ENCODE measurements around the gene MACROH2A2. TPM values are rescaled to one million over a fixed set of nuclear protein-coding genes. Genes with fewer than 3 reads are reported as not detected.

The MACROH2A2 gene
- total and polyA plus RNA-seq, 2 of the 8 experiments (the other 6 are each of a cell fraction or from before 2014, with no cell fraction given), result 7.9 to 9.3 TPM

- H2AK5ac ChIP-seq (ENCODE audit: low read depth, low read length), result no peak overlapping the region
- no peak overlapping the region for H3K14ac ChIP-seq (ENCODE audit: insufficient read length)
- no peak overlapping the region for H2BK120ac ChIP-seq (replicated peaks; ENCODE audit: low read depth, low read length)
- no peaks in the 10 kb centered on the region for H4K20me1 ChIP-seq (replicated peaks in 1 of 2; ENCODE audit: control insufficient read depth in 1 of 2, insufficient read depth in 2 of 2, low read length in 2 of 2)
- H2BK15ac ChIP-seq (ENCODE audit: low read length), result no peak overlapping the region
- H3K79me2 ChIP-seq (ENCODE audit: control insufficient read depth in 1 of 2, insufficient read depth in 2 of 2, low read length in 2 of 2), result no peaks in the 10 kb centered on the region
- no peak overlapping the region for H3K56ac ChIP-seq (replicated peaks; ENCODE audit: insufficient read length, low read depth, low read length)
- no peak overlapping the region for H2BK12ac ChIP-seq (ENCODE audit: low read depth, low read length)
- H4K91ac ChIP-seq (replicated peaks; ENCODE audit: insufficient read length, low read length), result no peak overlapping the region
- TF ChIP-seq SIRT6 (IDR thresholded peaks at IDR 0.05; ENCODE audit: low read length) (no peak), MAX (IDR thresholded peaks at IDR 0.05) (no peak), KDM1A (IDR thresholded peaks at IDR 0.05; ENCODE audit: borderline replicate concordance, low read length) (no peak), RNF2 (IDR thresholded peaks at IDR 0.05; ENCODE audit: borderline replicate concordance, low read depth, low read length, missing control alignments, poor library complexity, severe bottlenecking) (no peak), EGR1 (IDR thresholded peaks at IDR 0.05; ENCODE audit: borderline replicate concordance, low read depth, low read length) (no peak), CHD2 (IDR thresholded peaks at IDR 0.05; ENCODE audit: low read length) (no peak), MAFK (IDR thresholded peaks at IDR 0.05; ENCODE audit: low read depth, low read length) (no peak), CTBP2 (IDR thresholded peaks at IDR 0.05; ENCODE audit: borderline replicate concordance, insufficient read depth, insufficient read length, low read length) (no peak), SP1 (IDR thresholded peaks at IDR 0.05; ENCODE audit: low read depth, low read length) (no peak), CEBPB (IDR thresholded peaks at IDR 0.05; ENCODE audit: low read depth, low read length) (no peak), CTCF (IDR thresholded peaks at IDR 0.05; ENCODE audit: control extremely low read depth in 1 of 3, insufficient read depth in 1 of 3, low read depth in 1 of 3, low read length in 3 of 3) (no peak)
- H2BK20ac ChIP-seq (ENCODE audit: low read length), result no peak overlapping the region
- FAIRE-seq, result peak; percentile 7
- H3K27ac ChIP-seq (ENCODE audit: low read depth, low read length), result no peak overlapping the region
- H3K18ac ChIP-seq (ENCODE audit: extremely low read depth, low read length), result no peak overlapping the region
- no peak overlapping the region for H3K23ac ChIP-seq (ENCODE audit: insufficient read length)
- no peak overlapping the region for H4K8ac ChIP-seq (ENCODE audit: extremely low read depth, insufficient read depth, low read length)
- no peak overlapping the region for H3K4me3 ChIP-seq (ENCODE audit: extremely low read depth in 1 of 4, insufficient read depth in 2 of 4, low read depth in 3 of 4, low read length in 4 of 4)
- no peak overlapping the region for H3K4ac ChIP-seq (replicated peaks; ENCODE audit: insufficient read length, low read depth, low read length)
- no peaks in the 10 kb centered on the region; the same call in 1 of the 2 replicates for H3K79me1 ChIP-seq (ENCODE audit: low read depth, low read length)
- H2AFZ ChIP-seq (ENCODE audit: low read length), result no peak overlapping the region
- H3K36me3 ChIP-seq (ENCODE audit: control insufficient read depth in 2 of 4, insufficient read depth in 4 of 4, low read length in 3 of 4), result no peaks in the 10 kb centered on the region
- CTCF ChIA-PET (ENCODE audit: partially characterized antibody), result interaction anchor here (0.6 to 2.8 kb wide), 6 partner anchors 11 to 232 kb away, joined by 3 to 9 read pairs (median 4); no protein-coding TSS in a partner anchor
- no peaks in the 10 kb centered on the region; a peak in 4 of 7 replicates for H3K4me1 ChIP-seq (replicated peaks in 1 of 4; ENCODE audit: control insufficient read depth in 3 of 4, insufficient read depth in 4 of 4, low read length in 3 of 4)
- DNase-seq (ENCODE audit: low read depth in 1 of 2, low spot score in 2 of 2), result no peak
- H3K27me3 ChIP-seq (replicated peaks in 1 of 4; ENCODE audit: control insufficient read depth in 3 of 4, extremely low read depth in 1 of 4, insufficient read depth in 3 of 4, low read length in 3 of 4), result no peaks in the 10 kb centered on the region
- H2BK5ac ChIP-seq (ENCODE audit: low read depth, low read length), result no peak overlapping the region
- H3K23me2 ChIP-seq (ENCODE audit: low read depth, low read length), result no peaks in the 10 kb centered on the region
- WGBS, 2 experiments (ENCODE audit: extremely low coverage in 1 of 2, insufficient coverage in 1 of 2, insufficient read length in 1 of 2, insufficient replicate concordance in 2 of 2, low coverage in 1 of 2, low lambda C conversion rate in 2 of 2, missing lambda C conversion rate in 1 of 2), result 73% methylated on average over 7 of the region's 7 CpGs; no CpG with 5 or more reads in 1 of the 2 experiments
- H3K4me2 ChIP-seq (ENCODE audit: insufficient read depth in 1 of 2, low read depth in 2 of 2, low read length in 2 of 2), result no peak overlapping the region
- no peaks in the 10 kb centered on the region for H3K9me3 ChIP-seq (ENCODE audit: insufficient read depth in 2 of 2, low read depth in 1 of 2, low read length in 1 of 2)
- H3K9ac ChIP-seq (replicated peaks in 1 of 4; ENCODE audit: extremely low read depth in 1 of 4, low read depth in 3 of 4, low read length in 3 of 4), result no peak overlapping the region
- H4K5ac ChIP-seq (ENCODE audit: insufficient read length, low read depth, low read length), result no peak overlapping the region
- POLR2A ChIA-PET (ENCODE audit: partially characterized antibody), result no interaction called here
These were observed 26.3 kb downstream of the MACROH2A2 start for GRCh38 chr10:70078937-70079336.
